Heart right ventricle (tissue), 16 donors: ENCODE results near the gene MAP3K2. TPM values are rescaled to one million over a fixed set of nuclear protein-coding genes. Genes with fewer than 3 reads are reported as not detected.

Experiments
- ATAC-seq, 8 donors: fragments of 200-7000 bp; cut with Tn5 transposase; one replicate each; pipeline ENCODE4 v1.9.1; 2020; ENCODE audit warnings: mild to moderate bottlenecking in 8 of 8, moderate library complexity in 8 of 8, moderate number of reproducible peaks in 1 of 8
- DNase-seq, 2 donors: peaks; one replicate each; pipeline ENCODE4 v3.0.0-alpha.2; 2020
- H3K27ac ChIP-seq, 10 donors: fragments of 200-600 bp; sonication (generic) in 2 of 10; one replicate each; pipeline versions ENCODE4 v1.5.0 to v1.8.0; 2020 to 2022; ENCODE audit warnings: mild to moderate bottlenecking in 3 of 10
- H3K27me3 ChIP-seq, 7 donors: fragments of 200-600 bp; one replicate each; pipeline ENCODE4 v1.8.0; 2021 to 2022; ENCODE audit warnings: mild to moderate bottlenecking in 2 of 7
- H3K36me3 ChIP-seq, 9 donors: fragments of 200-600 bp; sonication (generic) in 1 of 9; one replicate each; pipeline versions ENCODE4 v1.5.0 to v1.8.0; 2020 to 2022; ENCODE audit warnings: mild to moderate bottlenecking in 2 of 9
- H3K4me1 ChIP-seq, 9 donors: fragments of 200-600 bp; sonication (generic) in 1 of 9; one replicate each; pipeline versions ENCODE4 v1.5.0 to v1.8.0; 2020 to 2022; ENCODE audit warnings: mild to moderate bottlenecking in 4 of 9
- H3K4me3 ChIP-seq, 10 donors: fragments of 200-600 bp; sonication (generic) in 2 of 10; one replicate each; pipeline versions ENCODE4 v1.5.0 to v1.8.0; 2020 to 2022; ENCODE audit warnings: mild to moderate bottlenecking in 7 of 10, moderate library complexity in 2 of 10
- H3K9me3 ChIP-seq, 11 donors: fragments of 200-600 bp in 10 of 11; sonication (generic) in 2 of 11; one replicate each; pipeline versions ENCODE4 v1.5.0 to v1.8.0; 2013 to 2022; ENCODE audit warnings: mild to moderate bottlenecking in 2 of 11, control low read depth in 1 of 11, moderate library complexity in 1 of 11
- CTCF ChIP-seq, 9 donors: fragments of 200-600 bp; sonication (generic) in 2 of 9; IDR thresholded peaks; one replicate each; pipeline versions ENCODE4 v1.5.0 to v1.8.0; 2021 to 2022; ENCODE audit warnings: antibody characterized with exemption in 9 of 9, mild to moderate bottlenecking in 5 of 9, moderate library complexity in 1 of 9
- WGBS, 2 donors: extraction: QIAGEN DNeasy Blood & Tissue Kit; methylation state at CpG; one replicate each; pipeline ENCODE4 v1.1.7; 2013; ENCODE audit warnings: inconsistent platforms in 1 of 2; 5-methylcytosine and 5-hydroxymethylcytosine counted together
- intact Hi-C, 10 donors: fragments of 100-400 bp; cut with DNase I; formaldehyde crosslinking; loops; one replicate each; pipeline versions ENCODE4 v1.11.1 to v1.14.2; 2022
- polyA plus RNA-seq, 2 donors: library from polyadenylated mRNA; stranded (reverse); fragments of 200-250 nt; gene quantifications; one replicate each; pipeline ENCODE4 v1.2.3, GENCODE V29; 2013
- total RNA-seq, 10 donors: library from RNA; stranded (reverse); fragmentation: NEBNext Ultra II Directional in 3 of 10; extraction: Animal tissue kit (Norgen Biotek cat#: 25700) in 3 of 10; gene quantifications; one replicate each; pipeline versions ENCODE4 v1.2.1 to v1.2.4, GENCODE V29; 2021 to 2023
- donor health status: Arrhythmogenic right ventricular cardiomyopathy.
- donor health status: ischemic (EF 13 %, LVEDD 7.1; RV severe dilation, severe dysfunction).
- donor health status: healthy with polysubstance abuse.
- donor health status: DM: no; HTN: yes; CAD: no.
- donor health status: DM: no; HTN: no; CAD: no.
- donor health status: ischemic (EF 25% LVEDD 6.9; RV normal size, moderate dysfunction).
- donor health status: ischemic (EF 25% LVEDD 5.7; RV mildly dilated, moderate dysfunction).
- donor health status: healthy.
- donor health status: DM: yes; HTN: yes; CAD: no.
- donor health status: Ischemic cardiomyopathy.
- donor health status: ischemic (EF 35%, LVEDD 5.7; RV mildly dilated, moderate dysfunction).
- donor health status: nonischemic (EF 11% LVEDD 7.7; RV severe dilation, severe dysfunction).
- donor health status: DM: yes; HTN: yes; CAD: no.
- donor health status: PGD.
- donor health status: ischemic (EF 29% LVEDD 5.4; RV normal size, mild dysfunction).
- donor health status: nonischemic (EF 23%, LVEDD 6.1; RV moderate dilation, normal function).

MAP3K2 gene
- total and polyA plus RNA-seq, 12 donors: 2.9 to 30.9 (median 25.2) TPM

GRCh38 chr2:127382831-127383230 is 4.9 kb downstream of the MAP3K2 start:
- DNase-seq: no peak
- Histone ChIP-seq H3K9me3 (no peaks in the 10 kb centered on the region), H3K4me3 (no peak overlapping the region), H3K4me1 (peaks cover 0 to 89% (median 66%) of the 10 kb centered on the region in 9 donors), H3K27me3 (no peaks in the 10 kb centered on the region), H3K27ac (peak overlapping the region in 1 of 10 donors; percentile 45), H3K36me3 (no peaks in the 10 kb centered on the region)
- WGBS, 2 donors: 61 to 66% methylated on average over 3 of the region's 3 CpGs
- no peak for TF ChIP-seq CTCF (IDR thresholded peaks at IDR 0.05)
- intact Hi-C loops: no loop called here
- ATAC-seq: peak in 1 of 8 donors; percentile 25

DNA sequence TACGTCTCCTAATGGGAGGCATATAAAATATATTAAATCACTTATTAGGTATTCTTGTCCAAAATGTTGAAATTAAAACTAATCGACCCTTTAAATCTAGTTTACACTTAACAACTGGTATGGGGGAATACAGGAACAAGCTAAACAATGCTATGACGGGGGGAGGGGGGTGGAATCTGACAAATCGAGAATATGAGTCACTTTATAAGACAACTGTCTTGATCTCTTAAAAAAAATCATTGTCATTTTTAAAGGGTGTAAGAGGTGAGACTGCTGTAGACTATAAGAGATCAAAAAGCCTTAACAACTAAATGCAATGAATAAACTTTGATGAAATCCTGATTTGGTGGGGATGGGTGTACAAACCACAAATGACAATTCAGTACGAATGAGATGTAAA is 6.0 kb downstream of the MAP3K2 start:
- Histone ChIP-seq H3K4me1 (peaks cover 0 to 94% (median 70%) of the 10 kb centered on the region in 9 donors), H3K27ac (peak overlapping the region in 2 of 10 donors; percentile 22 to 50), H3K27me3 (no peaks in the 10 kb centered on the region), H3K4me3 (no peak overlapping the region), H3K36me3 (peaks cover 0 to 2% (median 0%) of the 10 kb centered on the region in 9 donors), H3K9me3 (no peaks in the 10 kb centered on the region)
- intact Hi-C loops: no loop called here
- DNase-seq (no peak), ATAC-seq (peak in 1 of 8 donors; percentile 23)
- TF ChIP-seq CTCF (IDR thresholded peaks at IDR 0.05): no peak
- 66 to 71% methylated on average over 5 of the region's 5 CpGs for WGBS, 2 donors

GRCh38 chr2:127379712-127380355 is 7.9 kb downstream of the MAP3K2 start:
- no peaks in the 10 kb centered on the region for H3K27me3 ChIP-seq
- WGBS, 2 donors: 84 to 87% methylated on average over 4 of the region's 4 CpGs
- ATAC-seq: no peak
- no peak for TF ChIP-seq CTCF (IDR thresholded peaks at IDR 0.05)
- DNase-seq: no peak
- H3K4me3 ChIP-seq: no peak overlapping the region
- intact Hi-C loops: no loop called here
- H3K27ac ChIP-seq: no peak overlapping the region
- peaks cover 0 to 83% (median 54%) of the 10 kb centered on the region in 9 donors for H3K4me1 ChIP-seq
- H3K36me3 ChIP-seq: peaks cover 0 to 8% (median 0%) of the 10 kb centered on the region in 9 donors
- peaks cover 0 to 10% (median 0%) of the 10 kb centered on the region in 11 donors for H3K9me3 ChIP-seq

DNA sequence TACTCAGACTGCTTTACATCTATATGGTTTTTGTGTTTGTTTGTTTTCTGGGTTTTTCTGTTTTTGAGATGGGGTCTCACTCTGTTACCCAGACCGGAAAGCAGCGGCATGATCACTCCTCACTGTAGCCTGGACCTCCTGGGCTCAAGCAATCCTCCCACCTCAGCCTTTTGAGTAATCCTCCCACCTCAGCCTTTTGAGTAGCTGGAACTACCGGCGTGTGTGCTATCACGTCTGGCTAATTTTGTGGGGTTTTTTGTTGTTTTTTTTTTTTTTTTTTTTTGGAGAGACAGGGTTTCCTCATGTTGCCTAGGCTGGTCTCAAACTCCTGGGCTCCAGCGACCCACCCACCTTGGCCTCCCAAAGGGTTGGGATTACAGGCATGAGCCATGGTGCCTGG is 9.1 kb downstream of the MAP3K2 start:
- ATAC-seq: no peak

More for the DNA sequence above, 9.1 kb downstream of the MAP3K2 start:
- Histone ChIP-seq H3K4me3 (no peak overlapping the region), H3K9me3 (peaks cover 0 to 18% (median 3%) of the 10 kb centered on the region in 11 donors), H3K27ac (no peak overlapping the region), H3K4me1 (peaks cover 0 to 75% (median 50%) of the 10 kb centered on the region in 9 donors), H3K36me3 (peaks cover 0 to 8% (median 0%) of the 10 kb centered on the region in 9 donors), H3K27me3 (no peaks in the 10 kb centered on the region)
- WGBS, 2 donors: 81 to 92% methylated on average over 6 of the region's 6 CpGs
- no peak for TF ChIP-seq CTCF (IDR thresholded peaks at IDR 0.05)
- intact Hi-C loops: no loop called here
- no peak for DNase-seq
